SU-DHL-6 (cell line): ENCODE data around the gene RPRD1B.
A peak's percentile ranks its signal among the peaks of the same experiment; 100 is the strongest.

Experiments used
- H2AFZ ChIP-seq: fragments of 200-600 bp; sonication (generic); 2 replicates; pipeline ENCODE4 v1.6.1; 2014; ENCODE audit warnings: low read depth, mild to moderate bottlenecking, moderate library complexity, mixed read lengths, antibody characterized with exemption, low read length; ENCODE audit not compliant: severe bottlenecking
- H3F3A ChIP-seq: fragments of 200-600 bp; shearing (Covaris generic); 2 replicates; pipeline ENCODE4 v1.6.0; 2016; ENCODE audit warnings: antibody characterized with exemption, mild to moderate bottlenecking; ENCODE audit not compliant: insufficient read depth
- H3K27ac ChIP-seq: fragments of 200-600 bp; sonication (generic); 2 replicates; pipeline ENCODE4 v1.5.1; 2016; ENCODE audit warnings: low read depth, mild to moderate bottlenecking, low read length, moderate library complexity, mixed read lengths
- H3K27me3 ChIP-seq: fragments of 200-600 bp; sonication (generic), shearing (Covaris generic); 2 replicates; pipeline ENCODE4 v1.6.0; 2014; ENCODE audit warnings: mild to moderate bottlenecking, low read length
- H3K36me3 ChIP-seq: fragments of 200-600 bp; sonication (generic); 2 replicates; pipeline ENCODE4 v1.6.1; 2014; ENCODE audit warnings: mild to moderate bottlenecking, low read length, mixed read lengths
- H3K4me2 ChIP-seq: fragments of 300-600, 200-600 bp; shearing (Covaris generic), sonication (generic); 2 replicates; pipeline ENCODE4 v1.6.0; 2014; ENCODE audit warnings: low read length, low read depth, mild to moderate bottlenecking; ENCODE audit not compliant: poor library complexity, severe bottlenecking
- H3K4me3 ChIP-seq: fragments of 200-600 bp; sonication (generic); 2 replicates; pipeline ENCODE4 v1.5.1; 2014; ENCODE audit warnings: antibody characterized with exemption, low read length, mild to moderate bottlenecking, mixed read lengths; ENCODE audit not compliant: insufficient read depth, poor library complexity, severe bottlenecking
- H3K79me2 ChIP-seq: fragments of 200-600 bp; sonication (generic); 2 replicates; pipeline ENCODE4 v1.6.1; 2014; ENCODE audit warnings: mild to moderate bottlenecking, low read length, moderate library complexity; ENCODE audit not compliant: insufficient read depth
- H3K9ac ChIP-seq: fragments of 200-600 bp; sonication (generic); 2 replicates; pipeline ENCODE4 v1.7.0; 2014; ENCODE audit warnings: mild to moderate bottlenecking, low read length
- H3K9me2 ChIP-seq: fragments of 200-600 bp; sonication (generic); replicated peaks from 2 replicates; pipeline ENCODE4 v1.6.1; 2014; ENCODE audit warnings: low read length; ENCODE audit not compliant: insufficient read depth
- H3K9me3 ChIP-seq: fragments of 200-600 bp; sonication (generic); 2 replicates; pipeline ENCODE4 v1.6.1; 2014; ENCODE audit warnings: low read length, mixed read lengths; ENCODE audit not compliant: insufficient read depth
- H4K20me1 ChIP-seq: fragments of 200-600 bp; sonication (generic); 2 replicates; pipeline ENCODE4 v1.6.1; 2014; ENCODE audit warnings: low read depth, mild to moderate bottlenecking, antibody characterized with exemption, low read length, moderate library complexity, mixed read lengths
- EZH2phosphoT487 ChIP-seq: fragments of 200-600 bp; sonication (generic), shearing (Covaris generic); conservative IDR thresholded peaks from 2 replicates; pipeline ENCODE4 v1.6.1; 2018; ENCODE audit warnings: mild to moderate bottlenecking, antibody characterized with exemption, low read length, moderate library complexity, mixed read lengths
- TF ChIP-seq, protein P1 (sequence below): fragments of 200-600 bp; sonication (generic); IDR thresholded peaks from one replicate; pipeline ENCODE4 v1.5.1; 2017; ENCODE audit warnings: antibody characterized with exemption, mild to moderate bottlenecking, low read length, moderate library complexity; ENCODE audit not compliant: insufficient read depth, poor library complexity, severe bottlenecking

Gene RPRD1B

GRCh38 chr20:38033330-38034107 lies at the start of gene RPRD1B, which contains the start of gene TTI1:
TSS of gene RPRD1B (plus strand) at chr20:38033746. CDS start at chr20:38033948, 202 bp downstream.
TSS of gene TTI1 (minus strand) at chr20:38033456. CDS start at chr20:38013816, 19,640 bp downstream.
- TF ChIP-seq, protein P1, sequence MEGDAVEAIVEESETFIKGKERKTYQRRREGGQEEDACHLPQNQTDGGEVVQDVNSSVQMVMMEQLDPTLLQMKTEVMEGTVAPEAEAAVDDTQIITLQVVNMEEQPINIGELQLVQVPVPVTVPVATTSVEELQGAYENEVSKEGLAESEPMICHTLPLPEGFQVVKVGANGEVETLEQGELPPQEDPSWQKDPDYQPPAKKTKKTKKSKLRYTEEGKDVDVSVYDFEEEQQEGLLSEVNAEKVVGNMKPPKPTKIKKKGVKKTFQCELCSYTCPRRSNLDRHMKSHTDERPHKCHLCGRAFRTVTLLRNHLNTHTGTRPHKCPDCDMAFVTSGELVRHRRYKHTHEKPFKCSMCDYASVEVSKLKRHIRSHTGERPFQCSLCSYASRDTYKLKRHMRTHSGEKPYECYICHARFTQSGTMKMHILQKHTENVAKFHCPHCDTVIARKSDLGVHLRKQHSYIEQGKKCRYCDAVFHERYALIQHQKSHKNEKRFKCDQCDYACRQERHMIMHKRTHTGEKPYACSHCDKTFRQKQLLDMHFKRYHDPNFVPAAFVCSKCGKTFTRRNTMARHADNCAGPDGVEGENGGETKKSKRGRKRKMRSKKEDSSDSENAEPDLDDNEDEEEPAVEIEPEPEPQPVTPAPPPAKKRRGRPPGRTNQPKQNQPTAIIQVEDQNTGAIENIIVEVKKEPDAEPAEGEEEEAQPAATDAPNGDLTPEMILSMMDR, result no peak
- TF ChIP-seq EZH2phosphoT487, result no peak
- no peaks in the 10 kb centered on the region for H3K9me2 ChIP-seq
- H3K9ac ChIP-seq, result peak within 1 kb of the TSS; percentile 99
- H3K27me3 ChIP-seq, result no peaks in the 10 kb centered on the region
- peak within 1 kb of the TSS; percentile 92 for H3K4me2 ChIP-seq
- H4K20me1 ChIP-seq, result no peaks in the 10 kb centered on the region; the same call in 1 of the 2 replicates
- peaks cover 96% of the 10 kb centered on the region for H3K79me2 ChIP-seq
- H3K27ac ChIP-seq, result peak within 1 kb of the TSS; percentile 65
- no peaks in the 10 kb centered on the region for H3F3A ChIP-seq
- H3K9me3 ChIP-seq, result no peaks in the 10 kb centered on the region
- H3K36me3 ChIP-seq, result no peaks in the 10 kb centered on the region
- peak within 1 kb of the TSS; percentile 95 for H3K4me3 ChIP-seq
- H2AFZ ChIP-seq, result peak within 1 kb of the TSS; percentile 88

GRCh38 chr20:37984018-37984785 lies 49.3 kb upstream of the RPRD1B start:
- H2AFZ ChIP-seq, result no peak overlapping the region
- no peaks in the 10 kb centered on the region for H4K20me1 ChIP-seq
- no peak overlapping the region for H3K27ac ChIP-seq
- H3K4me3 ChIP-seq, result no peak overlapping the region
- no peak overlapping the region for H3K9ac ChIP-seq
- H3K9me2 ChIP-seq, result no peaks in the 10 kb centered on the region
- no peaks in the 10 kb centered on the region for H3K79me2 ChIP-seq
- no peaks in the 10 kb centered on the region for H3K36me3 ChIP-seq
- no peaks in the 10 kb centered on the region for H3F3A ChIP-seq
- no peaks in the 10 kb centered on the region for H3K27me3 ChIP-seq
- no peaks in the 10 kb centered on the region for H3K9me3 ChIP-seq
- TF ChIP-seq, protein P1, result no peak
- no peak for TF ChIP-seq EZH2phosphoT487
- H3K4me2 ChIP-seq, result no peak overlapping the region

DNA sequence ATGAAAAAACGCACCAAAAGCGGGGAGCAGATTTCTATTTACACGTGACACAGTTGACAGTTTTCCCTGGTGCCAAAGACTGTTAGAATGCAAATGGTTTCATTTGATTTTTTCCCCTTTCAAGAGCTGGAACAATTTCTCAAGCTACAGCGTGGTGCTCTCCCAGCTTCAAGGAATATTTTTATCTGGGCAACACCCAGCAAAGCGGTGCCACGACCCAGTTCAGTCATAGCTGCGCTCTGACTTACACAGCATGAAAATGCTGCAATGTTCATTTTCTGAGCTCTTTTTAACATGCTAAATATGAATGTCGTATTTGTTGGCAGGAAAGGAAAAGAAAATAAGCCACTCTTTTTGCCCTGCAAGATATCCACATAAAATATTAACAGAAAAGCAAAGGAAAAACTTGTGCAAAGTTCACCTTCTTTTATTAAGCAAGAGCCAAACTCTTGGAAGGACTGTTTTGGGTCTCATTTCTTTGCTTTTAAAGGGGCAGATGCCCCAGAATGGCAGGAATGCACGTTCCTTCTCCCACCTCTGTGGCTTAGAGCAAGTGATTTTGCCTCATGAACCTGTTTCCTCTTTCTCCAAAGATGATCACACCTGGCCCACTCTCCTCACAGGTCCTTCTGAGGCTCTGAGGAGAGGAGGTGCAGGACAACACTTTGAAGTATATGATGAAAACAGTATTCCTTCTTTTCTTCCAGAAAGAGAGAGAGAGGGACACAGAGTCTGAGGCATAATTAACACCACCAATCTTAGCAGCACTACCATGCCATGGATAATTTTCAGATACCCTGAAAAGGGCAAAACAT lies 47.3 kb upstream of the RPRD1B start:
- H2AFZ ChIP-seq, result no peak overlapping the region
- H3K27me3 ChIP-seq, result no peaks in the 10 kb centered on the region
- no peak overlapping the region for H3K4me3 ChIP-seq
- no peak overlapping the region for H3K4me2 ChIP-seq
- no peaks in the 10 kb centered on the region for H4K20me1 ChIP-seq
- H3K9me3 ChIP-seq, result no peaks in the 10 kb centered on the region
- no peak overlapping the region for H3K9ac ChIP-seq
- no peaks in the 10 kb centered on the region for H3K36me3 ChIP-seq
- H3K27ac ChIP-seq, result no peak overlapping the region
- H3K79me2 ChIP-seq, result no peaks in the 10 kb centered on the region
- no peaks in the 10 kb centered on the region for H3K9me2 ChIP-seq
- no peaks in the 10 kb centered on the region for H3F3A ChIP-seq
- TF ChIP-seq, protein P1, result no peak
- TF ChIP-seq EZH2phosphoT487, result no peak
